GM18499 (cell line): Measurements from ENCODE around the gene DIPK1B.
"Not testable (repeated sequence)": the region's sequence is repeated elsewhere in the genome, so short reads cannot be mapped to it uniquely, and the experiment has no call there.

Source experiments
- ATAC-seq: cut with Tn5 transposase; IDR thresholded peaks from one replicate; pipeline ENCODE4 v1.9.1; 2021; ENCODE audit warnings: moderate number of reproducible peaks; ENCODE audit not compliant: insufficient read depth, unreplicated experiment

Gene DIPK1B

DNA sequence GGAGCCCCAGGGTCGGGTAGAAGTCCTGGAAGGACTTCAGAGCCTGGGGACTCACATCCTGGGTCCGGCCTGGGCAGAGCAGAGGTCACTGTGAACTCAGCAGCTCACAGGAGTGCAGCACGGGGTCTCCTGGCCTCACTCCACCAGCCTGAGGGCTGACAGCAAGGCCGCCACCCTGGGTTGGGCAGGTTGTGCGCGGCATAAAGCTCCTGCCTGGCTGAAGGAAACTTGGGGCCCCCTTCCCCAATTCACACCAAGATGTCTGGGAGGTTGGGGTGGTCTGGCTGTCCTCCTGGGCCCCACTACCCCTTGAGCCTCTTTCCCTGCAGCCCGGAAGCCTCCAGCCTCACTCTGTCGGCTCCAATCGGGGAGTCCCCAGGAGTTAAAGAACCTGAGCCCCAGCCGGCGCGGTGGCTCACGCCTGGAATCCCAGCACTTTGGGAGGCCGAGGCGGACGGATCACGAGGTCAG, 49.9 kb downstream of the DIPK1B start:
- ATAC-seq: no peak

DNA sequence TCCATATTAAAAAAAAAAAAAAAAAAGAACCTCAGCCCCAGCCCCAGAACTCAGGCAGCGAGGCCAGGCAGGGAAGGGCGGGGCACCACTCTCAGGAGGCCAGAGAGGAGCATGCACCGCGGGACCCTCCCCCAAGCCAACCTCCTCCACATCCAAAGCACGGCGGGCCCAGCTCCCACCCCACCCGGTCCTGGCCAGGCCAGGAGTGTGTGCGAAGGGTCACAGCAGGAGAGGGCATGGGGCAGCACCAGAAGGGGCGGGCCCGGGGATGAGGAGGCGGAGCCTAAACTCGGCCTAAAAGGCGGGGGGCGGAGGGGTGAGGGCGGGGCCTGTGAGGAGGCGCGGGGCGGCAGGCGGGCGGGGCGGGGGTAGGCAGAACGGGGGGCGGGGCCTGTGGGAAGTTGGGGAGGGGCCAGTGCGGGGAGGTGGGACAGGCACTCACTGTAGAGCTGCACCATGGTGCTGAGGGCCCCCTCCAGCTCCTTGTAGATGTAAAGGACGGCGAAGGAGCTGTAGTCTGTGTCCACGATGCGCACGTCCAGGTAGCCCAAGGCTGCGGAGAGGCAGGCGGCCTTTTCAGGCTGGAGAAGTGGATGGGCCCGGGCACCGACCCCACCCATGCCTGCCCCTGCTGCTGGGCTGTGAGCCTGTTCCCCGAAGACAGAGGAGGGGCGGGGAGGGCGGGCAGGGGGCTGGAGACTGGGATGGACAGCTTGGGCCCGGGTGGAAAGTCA, 50.7 kb downstream of the DIPK1B start:
- no peak for ATAC-seq

DNA sequence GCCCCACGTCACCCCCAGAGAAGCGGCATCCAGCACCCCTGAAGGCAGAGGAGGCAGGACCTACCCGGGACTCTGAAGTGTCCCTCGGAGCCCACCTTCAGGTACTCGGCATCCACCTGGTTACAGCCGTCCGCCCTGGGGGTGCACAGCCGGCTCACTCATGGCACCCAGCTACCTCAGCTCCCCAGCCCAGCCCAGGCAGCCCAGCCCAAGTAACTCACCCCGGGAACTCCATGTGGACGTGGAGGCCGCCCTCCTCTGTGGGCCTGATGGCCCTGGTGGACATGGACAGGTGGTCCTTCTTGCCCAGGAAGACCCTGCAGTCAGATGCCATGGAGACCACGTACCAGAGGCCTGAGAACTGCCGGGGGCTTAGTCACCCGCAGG, 51.3 kb downstream of the DIPK1B start:
- ATAC-seq: no peak

DNA sequence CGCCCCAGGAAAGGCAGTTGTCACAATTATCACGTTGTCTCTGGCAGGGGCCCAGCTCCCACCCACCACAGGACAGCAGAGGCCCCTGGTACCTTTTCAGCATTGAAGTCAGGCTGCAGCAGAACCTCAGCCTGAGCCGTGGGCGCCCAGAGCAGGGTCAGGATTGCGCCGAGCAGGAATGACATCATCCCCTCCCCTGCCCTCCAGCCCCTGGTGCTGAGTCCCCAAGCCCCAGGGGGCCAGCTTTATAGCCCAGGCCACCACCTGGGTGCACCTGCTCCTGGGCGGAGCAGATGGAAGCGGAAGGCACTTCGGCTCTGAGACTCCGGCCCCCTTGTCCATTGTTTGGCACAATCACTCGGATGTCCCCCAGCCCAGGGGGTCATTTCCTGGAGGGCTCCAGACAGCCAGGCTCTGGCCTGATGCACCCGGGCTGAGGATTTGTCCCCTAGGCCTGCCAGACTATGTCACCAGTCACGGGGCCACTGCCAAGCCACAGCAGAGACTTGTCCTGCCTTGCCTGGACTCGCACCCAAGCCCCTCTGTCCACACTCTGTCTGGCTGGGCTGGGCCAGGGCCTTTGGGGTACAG, 52.0 kb downstream of the DIPK1B start, which contains the start of gene LCN15:
TSS of gene LCN15 (minus strand) at position 218 of the 591 bp plus-strand sequence. CDS start at position 188, 30 bp downstream.
- ATAC-seq: no peak

- ATAC-seq: no peak
These were observed 52.7 kb downstream of the DIPK1B start for GRCh38 chr9:136765041-136765440.

DNA sequence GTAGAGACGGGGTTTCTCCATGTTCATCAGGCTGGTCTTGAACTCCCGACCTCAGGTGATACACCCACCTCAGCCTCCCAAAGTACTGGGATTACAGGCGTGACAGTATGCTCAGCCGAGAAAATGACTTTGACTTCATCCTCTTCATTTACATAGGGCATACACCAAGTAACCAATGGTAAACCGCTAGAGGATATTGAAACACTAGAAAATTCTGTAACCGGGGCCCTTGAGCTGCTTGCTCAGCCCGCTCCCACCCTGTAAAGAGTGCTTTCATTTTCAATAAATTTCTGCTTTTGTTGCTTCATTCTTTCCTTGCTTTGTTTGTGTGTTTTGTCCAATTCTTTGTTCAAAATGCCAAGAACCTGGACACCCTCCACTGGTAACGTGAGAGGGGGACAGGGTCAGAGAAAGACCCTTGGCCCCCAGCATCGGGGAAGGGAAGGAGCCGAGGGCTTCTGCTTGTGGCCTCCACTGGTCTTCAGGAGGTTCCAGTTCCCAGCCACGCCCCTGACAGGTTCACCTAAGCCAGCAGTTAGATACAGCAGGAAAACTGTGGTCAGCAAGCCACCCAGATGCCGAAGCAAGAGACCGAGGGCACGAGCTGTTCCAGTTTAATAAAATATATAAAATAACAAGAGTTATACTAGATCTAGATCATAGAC, 53.5 kb downstream of the DIPK1B start:
- ATAC-seq: peak; percentile 42

GRCh38 chr9:136766410-136767120, 54.2 kb downstream of the DIPK1B start:
- ATAC-seq: not testable (repeated sequence)

GRCh38 chr9:136769710-136770191, 57.4 kb downstream of the DIPK1B start:
- ATAC-seq: no peak

DNA sequence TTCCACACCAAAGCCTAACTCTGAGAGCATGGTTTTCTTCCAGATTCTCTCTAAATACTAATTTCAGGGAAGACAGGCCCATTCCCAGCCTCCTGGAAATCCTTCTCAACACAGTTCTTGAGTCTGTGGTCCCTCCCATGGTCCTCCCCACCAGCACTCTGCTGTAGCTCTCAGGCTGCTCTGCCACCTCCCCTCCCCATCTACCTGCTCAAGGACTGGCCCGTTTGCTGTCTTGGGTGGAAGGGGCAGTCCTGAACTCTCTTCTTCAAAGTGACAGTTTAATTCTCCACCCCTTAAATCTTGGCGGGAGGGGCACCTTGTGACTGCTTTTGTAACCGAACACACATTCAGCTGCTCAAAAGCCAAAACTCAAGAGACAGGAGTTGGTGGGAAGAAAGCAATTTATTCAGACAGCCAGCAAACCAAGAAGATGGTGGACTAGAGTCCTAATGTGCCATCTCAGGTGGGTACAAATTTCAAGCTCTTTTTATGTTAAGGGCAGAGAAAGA, 59.6 kb downstream of the DIPK1B start:
- no peak for ATAC-seq

DNA sequence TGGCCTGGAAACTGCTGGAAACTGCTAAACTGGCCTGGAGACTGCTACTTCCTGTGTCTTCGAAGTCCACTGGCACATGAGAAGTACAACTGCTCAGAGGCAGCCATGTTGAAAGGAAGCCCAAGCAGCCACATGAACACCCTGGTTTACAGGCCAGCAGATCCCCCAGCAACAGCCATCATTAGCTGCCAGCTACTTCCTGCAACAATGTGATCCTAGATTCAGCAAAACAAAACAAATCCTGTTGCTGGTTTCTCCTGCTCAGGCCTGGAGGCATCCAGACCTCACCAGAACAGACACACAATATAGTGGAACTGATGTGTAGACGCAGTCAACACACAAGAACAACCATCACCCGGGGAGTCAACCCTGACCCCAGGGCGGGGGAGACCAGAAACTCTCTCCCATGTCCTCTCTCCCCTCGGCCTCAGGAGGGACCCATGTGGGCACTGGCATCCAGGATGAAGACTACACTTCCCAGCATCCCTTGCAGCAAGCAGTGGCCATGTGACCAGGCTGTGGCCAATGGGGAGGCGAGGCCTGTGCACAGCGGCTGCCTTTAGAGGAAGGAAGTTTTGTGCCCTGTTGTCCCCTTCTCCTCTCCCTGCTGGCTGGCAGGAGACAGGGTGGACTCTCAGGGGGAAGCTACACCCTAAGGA, 61.1 kb downstream of the DIPK1B start:
- ATAC-seq: no peak
